ENCODE data around the gene PPME1.

Gene PPME1

DNA sequence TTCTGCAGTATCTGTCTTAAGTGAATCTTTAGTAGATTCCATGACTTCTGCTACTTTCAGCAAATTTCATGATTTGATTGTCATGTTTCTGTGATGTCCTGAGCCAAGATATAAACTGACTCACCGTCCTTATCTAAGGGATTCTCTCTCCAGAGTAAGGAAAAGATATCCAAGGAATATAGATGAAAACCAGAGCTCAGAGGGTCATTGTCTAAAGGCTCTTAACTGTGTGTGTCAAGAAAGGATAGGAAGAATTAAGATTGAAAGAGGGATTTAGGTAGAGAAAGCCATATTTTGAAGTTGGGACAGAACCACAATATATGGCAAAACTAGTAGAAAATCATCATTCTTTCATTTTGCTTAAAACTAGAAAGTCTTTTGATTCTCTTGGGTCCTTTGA, 50.7 kb downstream of the PPME1 start:
- no peak for DNase-seq (ENCODE audit: low read depth in 2 of 3, low spot score in 1 of 3)

DNA sequence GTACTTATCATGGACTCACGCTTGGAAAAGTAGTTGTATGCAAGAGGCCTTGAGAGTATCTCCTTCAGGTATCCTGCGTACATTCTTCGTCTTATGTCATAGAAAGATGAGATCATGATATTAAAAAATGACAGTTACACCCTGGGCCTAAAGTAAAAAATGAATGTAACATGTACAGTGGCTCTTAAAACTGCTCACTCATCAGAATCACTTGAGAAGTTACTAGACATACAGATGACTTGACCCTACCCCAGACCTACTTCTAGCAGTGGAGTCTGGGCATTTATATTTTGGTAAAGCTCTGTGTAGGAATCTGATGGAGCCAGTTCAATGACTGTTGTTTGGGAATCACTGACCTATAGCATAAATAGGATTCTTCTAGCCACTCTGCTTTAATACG, 54.5 kb downstream of the PPME1 start:
- no peak for DNase-seq (ENCODE audit: low read depth in 2 of 3, low spot score in 1 of 3)

DNA sequence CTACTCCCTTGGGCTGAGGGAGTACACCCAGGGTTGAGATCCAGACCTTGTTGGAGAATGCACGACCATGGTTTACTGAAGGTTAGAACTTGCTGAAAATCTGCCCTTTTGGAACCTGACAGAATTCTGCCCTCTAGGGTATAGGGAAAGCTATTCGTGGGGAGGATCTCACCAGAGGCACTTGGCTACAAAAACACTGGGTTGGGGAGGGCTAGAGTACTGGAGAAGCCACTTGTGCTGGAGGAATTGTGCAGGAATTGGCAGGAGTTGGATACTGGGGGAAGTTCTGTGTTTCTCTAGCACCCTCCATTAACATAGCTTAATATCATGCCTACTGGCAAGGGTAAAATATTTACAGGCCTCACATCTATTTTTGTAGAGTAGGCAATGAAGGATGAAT, 55.8 kb downstream of the PPME1 start:
- no peak for DNase-seq (ENCODE audit: low read depth in 2 of 3, low spot score in 1 of 3)

DNA sequence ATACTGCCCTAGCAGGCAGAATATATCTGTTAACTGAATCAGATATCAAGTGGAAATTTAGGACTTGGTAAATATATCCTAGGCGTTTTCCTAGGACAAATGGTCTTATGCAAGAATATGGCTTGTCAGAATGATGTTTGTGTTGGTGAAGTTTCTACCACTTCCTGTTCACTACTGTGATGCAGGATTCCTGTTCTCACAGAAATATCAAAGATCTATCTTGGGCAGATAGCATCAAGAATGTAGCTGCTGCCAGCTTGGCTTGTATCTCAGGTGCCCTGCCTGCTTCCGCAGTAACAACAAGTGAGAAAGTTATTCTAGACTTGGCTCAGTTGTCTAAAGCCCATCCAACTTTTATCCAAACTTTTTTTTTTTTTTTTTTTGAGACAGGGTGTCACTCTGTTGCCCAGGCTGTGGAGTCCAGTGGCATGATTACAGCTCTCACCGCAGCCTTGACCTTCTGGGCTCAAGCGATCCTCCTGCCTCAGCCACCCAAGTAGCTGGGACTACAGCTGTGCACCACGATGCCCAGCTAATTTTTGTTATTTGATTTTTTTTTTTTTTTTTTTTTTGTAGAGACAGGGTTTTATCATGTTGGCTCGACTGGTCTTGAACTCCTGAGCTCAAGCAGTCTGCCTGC, 61.3 kb downstream of the PPME1 start:
- DNase-seq (ENCODE audit: low read depth in 2 of 3, low spot score in 1 of 3) = no peak

DNA sequence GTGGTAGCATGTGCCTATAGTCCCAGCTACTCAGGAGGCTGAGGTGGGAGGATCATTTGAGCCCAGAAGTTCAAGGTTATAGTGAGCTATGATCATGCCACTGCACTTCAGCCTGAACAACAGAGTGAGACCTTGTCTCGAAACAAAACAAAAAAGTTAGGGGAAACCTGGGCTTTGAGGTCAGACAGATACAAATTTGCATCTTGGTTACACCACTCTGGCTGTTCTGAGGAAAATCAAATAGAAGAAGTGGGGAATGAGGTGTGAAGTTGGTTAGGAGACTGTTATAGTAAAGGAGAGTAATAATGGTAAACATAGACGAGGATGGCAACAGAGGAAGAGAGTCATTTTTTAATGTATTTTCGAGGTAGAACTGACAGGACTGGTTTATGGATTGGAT, 62.6 kb downstream of the PPME1 start:
- no peak for DNase-seq (ENCODE audit: low read depth in 2 of 3, low spot score in 1 of 3)

DNA sequence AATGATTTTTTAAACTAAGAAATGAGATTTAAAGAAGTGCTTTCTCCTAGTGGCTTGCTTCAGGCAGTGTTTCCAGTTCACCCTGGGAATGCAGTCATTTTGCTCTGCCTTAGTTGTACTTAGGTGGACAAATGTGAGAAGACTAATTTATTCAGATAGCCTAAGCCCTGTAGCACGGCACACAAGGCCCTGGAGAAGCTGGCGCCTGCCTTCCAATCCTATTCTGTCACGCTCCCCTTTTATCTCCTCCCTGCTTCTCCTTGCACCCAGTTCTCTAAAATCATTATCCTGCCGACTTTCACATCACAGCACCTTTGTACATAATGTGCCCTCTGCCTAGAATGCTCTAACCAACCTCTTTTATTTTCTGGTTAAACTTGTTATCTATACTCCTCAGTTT, 64.0 kb downstream of the PPME1 start:
- no peak for DNase-seq (ENCODE audit: low read depth in 2 of 3, low spot score in 1 of 3)

DNA sequence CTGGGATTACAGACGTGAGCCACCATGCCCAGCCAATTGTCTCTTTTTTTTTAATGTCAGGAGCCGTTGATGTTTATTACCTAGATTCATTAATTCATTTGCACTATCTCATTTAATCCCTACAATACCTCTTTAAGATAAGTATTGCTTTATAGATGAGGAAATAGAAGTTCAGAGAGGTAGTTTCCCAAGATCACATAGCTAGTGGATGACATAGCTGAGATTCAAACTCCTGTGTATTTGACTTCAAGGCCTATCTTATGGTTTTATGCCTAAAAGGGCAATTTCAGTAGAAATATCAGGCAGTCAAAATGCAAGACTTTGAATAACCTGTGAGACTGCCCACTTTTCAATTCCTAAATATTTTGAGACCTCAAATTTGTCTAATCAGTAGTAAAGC, 66.5 kb downstream of the PPME1 start:
- no peak for DNase-seq (ENCODE audit: low read depth in 2 of 3, low spot score in 1 of 3)

DNA sequence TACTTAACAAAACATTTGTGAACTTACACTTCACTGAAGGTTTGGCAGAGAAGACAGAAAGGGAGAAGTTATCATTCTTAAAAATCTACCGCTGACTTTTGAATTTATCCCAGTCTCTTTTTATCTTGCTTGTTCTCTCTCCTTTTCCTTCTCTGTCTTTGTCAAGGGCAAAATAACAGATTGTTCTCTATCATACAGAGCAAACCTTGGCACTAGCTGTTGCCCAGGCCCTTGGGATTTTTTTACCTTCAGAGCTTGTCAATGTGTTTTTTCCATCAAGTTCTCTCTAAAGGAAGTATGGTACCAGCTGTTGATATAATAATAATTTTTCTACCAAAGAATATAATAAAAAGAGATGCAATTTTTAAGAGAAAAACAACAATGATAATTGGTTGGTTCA, 67.2 kb downstream of the PPME1 start:
- no peak for DNase-seq (ENCODE audit: low read depth in 2 of 3, low spot score in 1 of 3)

DNA sequence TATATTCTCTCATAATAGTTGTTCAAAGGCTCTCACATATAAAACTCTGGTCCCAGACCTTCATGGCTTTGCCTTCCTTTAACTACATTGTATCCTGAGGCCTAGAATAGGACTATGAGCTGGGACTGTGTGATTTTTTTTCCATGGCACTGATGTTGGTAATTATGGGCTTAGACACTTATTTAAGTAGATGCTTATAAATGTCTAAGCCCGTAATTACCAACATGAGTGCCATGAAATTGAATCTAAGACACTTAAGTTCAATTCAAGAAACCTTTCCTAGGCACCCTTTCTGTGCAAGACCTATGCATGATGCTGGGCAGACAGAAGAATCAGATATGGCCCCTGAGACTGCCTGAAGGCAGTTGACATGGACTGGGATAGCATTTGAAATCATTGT, 77.4 kb downstream of the PPME1 start:
- DNase-seq (ENCODE audit: low read depth in 2 of 3, low spot score in 1 of 3) = no peak

DNA sequence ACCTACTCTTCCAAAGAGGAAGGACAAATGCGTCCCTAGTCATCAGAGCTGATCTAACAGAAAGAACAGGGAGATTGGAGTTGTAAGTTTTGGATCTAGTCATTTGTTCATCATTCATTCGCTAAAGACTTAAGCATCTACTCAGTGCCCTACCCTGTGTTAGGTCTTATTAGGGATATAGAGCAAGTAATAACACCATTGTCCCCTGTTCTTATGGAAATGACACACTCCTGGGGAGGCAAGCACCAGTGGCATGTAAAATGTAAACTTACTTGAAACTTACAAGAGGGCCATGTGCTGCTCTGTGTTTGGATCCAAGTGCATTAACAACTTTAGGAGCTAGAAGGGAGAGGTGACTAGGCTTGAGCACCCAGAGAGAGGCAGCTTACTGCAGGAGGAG, 78.4 kb downstream of the PPME1 start:
- no peak for DNase-seq (ENCODE audit: low read depth in 2 of 3, low spot score in 1 of 3)

DNA sequence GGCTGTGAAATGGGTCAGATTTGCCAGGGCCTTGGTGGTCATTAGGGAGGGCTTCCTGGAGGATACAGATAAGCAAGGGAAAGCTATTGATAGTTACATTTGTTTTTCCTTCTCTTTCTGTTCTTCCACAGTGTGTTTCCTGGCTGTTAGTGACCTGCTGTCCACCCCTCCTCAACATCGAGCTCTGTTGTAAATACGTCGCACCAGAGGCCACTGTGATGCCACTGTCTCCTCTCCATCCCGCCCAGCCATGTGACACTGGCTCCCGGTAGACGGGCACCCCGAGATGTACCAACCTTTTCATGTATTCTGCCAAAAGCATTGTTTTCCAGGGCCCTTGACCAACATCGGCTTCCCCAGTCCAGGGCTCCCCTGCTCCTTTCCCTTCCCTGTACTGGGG, 82.3 kb downstream of the PPME1 start:
- no peak for DNase-seq (ENCODE audit: low read depth in 2 of 3, low spot score in 1 of 3)

DNA sequence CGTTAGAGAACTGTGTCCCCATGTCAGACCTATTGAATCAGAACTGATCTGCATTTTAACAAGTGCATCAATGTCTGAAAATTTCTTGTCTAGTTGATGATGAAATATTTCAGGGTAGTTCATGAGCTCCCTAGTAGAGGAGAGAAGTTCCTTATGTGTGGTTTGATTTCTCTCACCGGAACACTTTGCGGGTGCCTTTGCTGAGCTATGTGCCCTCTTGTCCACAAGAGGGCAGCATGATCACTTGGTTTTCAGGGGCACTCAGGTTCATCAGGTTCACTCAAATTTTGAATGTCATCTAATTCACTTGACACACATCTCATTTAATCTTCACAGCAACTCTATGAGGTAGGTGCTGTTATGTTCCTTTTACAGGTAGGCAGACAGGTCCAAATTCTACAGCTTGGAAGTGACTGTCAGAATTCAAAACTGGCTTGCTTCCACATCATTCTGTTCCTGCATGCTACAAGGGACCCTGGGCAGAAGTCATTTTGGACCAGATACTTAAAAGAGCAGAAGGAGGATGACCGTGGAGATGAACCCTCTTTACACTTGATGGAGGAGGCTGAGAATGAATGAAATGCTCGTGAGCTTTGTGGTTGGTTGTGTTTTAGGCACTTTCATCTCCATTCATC, 84.8 kb downstream of the PPME1 start:
- DNase-seq (ENCODE audit: low read depth in 2 of 3, low spot score in 1 of 3) = peak; percentile 19 to 36 (median 34)

DNA sequence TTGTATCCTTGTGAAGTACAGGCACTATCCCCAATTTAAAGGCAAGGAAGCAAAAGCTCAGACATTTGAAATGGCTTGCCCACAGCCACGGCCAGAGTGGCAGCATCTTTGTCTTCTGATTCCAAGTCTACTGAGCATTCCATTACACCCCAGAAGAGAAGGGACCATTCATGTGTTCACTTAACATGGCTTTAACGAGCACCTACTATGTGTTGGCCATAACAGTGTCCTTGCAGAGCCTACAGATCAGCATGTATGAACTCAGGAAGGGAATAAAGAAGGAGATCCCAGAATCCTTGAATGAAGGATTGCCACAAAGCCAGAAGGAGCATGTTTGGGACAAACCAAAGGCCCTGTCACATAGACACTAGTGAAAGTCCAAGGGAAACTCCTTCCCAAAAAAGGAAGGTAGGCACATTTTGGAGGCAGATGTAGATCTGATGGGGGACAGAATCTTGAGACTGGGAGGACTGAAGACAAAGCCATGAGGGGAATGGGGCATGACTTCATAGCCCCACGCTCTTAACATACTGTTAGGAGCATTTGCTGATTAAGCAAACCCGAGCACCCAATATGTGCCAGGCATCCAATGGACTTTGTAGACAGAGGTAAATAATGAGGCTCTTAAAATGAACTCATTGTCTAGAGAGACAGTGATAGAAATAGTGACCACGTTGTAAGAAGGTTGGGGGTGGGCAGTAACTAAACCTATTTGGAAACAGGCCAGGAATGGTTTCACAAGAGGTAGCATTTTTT, 85.5 kb downstream of the PPME1 start:
- DNase-seq (ENCODE audit: low read depth in 2 of 3, low spot score in 1 of 3) = no peak

DNA sequence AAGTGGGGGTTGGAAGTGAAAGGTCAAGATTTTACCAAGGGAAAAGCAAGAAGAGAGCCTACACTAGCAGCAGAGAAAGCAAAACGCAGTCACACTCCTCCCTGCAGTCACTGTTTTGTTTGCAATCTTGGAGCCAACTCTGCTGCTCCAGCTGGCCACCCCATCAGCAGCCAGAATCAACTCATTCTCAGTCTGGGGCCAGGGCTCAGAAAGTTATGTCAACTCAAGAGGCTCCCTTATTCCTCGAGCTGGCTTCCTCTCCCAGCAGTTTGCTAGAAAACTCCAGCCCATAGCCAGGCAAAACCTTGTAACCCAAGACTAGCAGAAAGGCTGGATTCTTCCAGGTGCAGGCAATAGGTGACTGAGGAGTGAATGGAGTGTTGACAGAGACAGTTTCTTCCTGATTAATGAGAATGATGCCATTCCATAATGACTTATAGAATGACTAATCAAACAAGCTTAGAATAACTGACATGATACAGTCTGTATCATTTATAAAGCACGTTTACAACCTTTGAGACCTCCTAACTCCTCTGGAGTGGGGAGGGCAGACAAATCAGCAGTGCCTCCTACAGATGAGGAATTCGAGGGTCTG, 87.0 kb downstream of the PPME1 start:
- DNase-seq (ENCODE audit: low read depth in 2 of 3, low spot score in 1 of 3) = no peak

DNA sequence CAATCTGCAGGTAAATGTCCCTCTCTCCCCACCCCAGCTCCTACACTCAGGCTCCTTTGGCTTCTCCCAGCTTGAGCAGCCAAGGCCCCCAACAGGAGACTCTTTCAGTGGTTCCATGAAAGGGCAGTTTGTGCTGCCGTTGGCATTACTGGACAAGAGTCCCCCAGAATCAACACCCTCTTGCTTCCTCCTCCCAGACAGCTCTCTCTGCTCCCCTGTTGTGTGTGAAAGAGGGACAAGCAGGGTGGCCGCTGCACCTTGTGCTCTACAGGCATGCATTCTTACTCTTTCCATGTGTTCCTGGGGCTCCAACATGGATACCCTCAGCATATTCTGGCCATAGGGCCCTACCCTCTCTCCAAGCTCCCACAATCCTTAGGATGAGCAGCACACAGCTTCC, 91.6 kb downstream of the PPME1 start:
- DNase-seq (ENCODE audit: low read depth in 2 of 3, low spot score in 1 of 3) = no peak

DNA sequence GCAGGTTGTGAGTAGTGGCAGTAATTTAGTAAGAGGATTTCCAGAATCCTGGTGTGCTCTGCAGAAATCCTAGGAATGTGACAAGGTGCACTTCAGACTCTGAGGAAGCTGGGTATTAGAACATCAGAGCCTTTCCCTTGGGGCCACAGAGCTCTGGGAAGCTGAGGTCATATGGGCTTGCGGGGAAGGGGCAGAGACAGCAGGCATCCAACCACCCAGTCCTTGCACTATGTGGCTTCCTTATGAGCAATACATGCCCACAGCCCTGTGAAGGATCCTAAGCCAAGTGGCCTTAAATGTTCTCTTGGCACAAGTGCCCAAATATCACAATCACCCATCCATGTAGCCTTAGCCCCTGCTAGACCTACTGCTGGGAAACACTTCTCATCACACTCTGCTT, 94.2 kb downstream of the PPME1 start:
- DNase-seq (ENCODE audit: low read depth in 2 of 3, low spot score in 1 of 3) = no peak

DNA sequence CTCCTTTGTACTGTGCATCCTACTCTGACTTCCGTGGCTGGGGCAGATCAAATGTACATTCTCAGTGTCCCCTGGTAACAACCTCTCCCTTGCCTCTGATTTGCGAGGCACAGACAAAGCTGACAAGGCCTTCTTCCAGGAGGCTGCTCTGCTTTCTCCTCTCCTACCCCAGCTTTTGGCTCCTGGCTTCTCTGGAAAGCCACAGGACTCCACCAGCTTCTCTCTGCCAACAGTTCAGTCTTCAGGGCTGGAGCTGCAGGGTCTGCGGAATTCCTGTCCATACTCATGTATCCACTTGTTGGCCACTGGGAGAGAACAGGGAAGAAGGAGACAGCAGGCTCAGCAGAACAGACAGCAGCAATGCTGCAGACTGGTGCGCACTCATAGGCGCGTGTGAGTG, 95.9 kb downstream of the PPME1 start:
- no peak for DNase-seq (ENCODE audit: low read depth in 2 of 3, low spot score in 1 of 3)

DNA sequence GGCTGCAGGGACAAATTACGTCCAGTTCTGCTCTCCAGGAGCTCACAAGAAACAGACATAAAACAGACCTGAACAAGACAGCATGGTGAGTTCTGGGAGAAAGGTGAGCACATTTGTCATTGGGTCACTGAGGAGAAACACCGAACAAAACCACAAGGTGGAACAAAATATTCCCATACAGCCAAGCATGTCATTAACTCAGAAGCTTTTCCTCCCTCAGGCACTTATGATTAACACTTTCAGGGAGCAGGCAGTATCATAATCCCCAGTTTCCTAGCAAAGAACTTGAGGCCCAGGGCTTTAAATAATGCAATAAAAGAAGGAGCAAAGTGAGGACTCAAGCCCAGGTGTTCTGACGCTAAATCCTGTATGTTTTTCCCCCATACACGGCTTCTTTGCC, 97.4 kb downstream of the PPME1 start:
- DNase-seq (ENCODE audit: low read depth in 2 of 3, low spot score in 1 of 3) = no peak

DNA sequence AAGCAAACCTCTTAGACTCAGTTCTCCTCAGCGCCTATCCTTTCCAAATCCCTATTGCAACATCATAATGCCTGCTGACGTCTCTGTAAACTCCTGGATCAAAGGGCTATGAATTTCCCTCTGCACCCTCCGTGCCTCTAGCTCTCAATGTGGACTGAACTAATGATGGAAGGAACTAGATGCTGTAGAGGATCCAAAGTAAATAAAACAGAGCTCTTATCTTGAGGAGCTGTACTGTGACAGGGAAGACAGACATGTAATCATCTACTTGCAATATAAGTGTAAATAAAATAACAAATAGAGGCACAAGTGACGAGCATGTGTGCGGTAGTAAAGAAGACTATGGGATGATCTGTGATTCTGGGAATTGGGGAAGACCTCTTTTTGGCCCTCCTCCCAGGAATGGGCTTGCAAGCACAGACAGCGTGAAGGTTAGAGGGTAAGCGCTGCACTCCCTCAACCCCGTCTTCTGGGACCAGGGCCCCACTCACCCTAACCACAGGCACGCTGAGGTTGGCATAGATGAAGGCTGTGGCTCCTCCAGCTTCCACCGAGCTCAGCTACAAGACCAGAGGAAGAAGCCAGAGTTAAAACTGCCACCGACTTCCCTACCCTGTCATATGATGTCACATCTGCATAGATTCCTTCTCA, 98.2 kb downstream of the PPME1 start:
- no peak for DNase-seq (ENCODE audit: low read depth in 2 of 3, low spot score in 1 of 3)

DNA sequence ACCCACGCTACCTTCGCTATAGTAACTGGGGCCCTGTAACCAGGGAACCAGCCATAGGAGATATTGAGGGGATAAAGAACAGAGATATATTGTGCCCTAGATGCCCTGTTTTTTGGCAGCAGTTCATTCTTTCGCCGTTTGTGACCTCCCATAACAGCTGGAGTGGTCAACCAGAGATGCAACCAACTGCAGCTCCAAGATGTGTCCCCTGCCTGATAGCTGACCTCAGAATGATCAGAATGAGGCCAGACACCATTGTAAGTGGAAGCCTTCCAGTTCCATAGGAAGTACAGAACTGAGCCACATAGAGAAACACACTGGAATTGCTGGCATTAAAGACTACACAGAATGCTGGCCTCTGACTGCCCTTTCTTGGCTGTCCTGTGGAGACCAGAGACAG, 101.2 kb downstream of the PPME1 start:
- DNase-seq (ENCODE audit: low read depth in 2 of 3, low spot score in 1 of 3) = no peak

DNA sequence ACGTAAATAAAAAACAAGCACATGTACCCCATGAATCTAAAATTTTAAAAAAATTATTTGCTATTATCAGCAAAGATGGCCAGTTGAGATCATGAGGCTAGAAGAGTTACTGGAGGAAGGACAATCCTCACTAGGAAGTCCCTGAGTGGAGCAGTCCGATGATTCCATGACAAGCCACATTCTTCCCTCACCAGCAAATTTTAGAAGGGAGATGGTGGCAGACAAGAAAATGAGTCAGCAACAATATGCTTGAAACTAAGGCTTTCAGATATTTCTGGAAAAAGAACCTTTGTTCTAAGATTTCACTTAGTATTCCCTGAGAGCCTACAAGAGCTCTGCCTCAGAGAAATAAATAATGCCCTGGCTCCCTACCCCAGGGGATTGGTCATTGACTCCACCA, 105.5 kb downstream of the PPME1 start:
- no peak for DNase-seq (ENCODE audit: low read depth in 2 of 3, low spot score in 1 of 3)

DNA sequence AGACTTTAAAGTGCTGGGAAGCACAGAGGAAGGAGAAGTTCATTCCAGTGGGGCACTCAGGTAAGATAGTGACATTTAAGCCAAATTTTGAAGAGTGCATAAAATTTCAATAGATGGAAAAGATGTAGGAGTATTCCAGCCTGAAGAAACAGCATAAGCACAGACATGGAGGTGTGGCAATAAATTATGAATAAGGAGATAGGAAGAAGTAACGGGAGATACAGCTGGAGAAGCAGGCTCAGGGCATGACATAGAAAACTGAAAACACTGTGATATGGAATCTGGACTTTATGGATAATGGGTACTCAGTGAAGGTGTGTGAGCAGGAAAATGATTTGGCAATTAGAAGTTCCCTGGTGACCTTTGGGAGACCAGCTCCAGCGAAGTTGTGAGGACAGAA, 107.0 kb downstream of the PPME1 start:
- no peak for DNase-seq (ENCODE audit: low read depth in 2 of 3, low spot score in 1 of 3)

All from stimulated activated CD4-positive, alpha-beta T cell treated with anti-CD3 and anti-CD28 coated beads, Interleukin-12 subunit alpha, Interleukin-12 subunit beta, amount 100 ng/mL, for 48 hours (primary cell).